CD4-positive, alpha-beta T cell treated with Interferon gamma for 1 hour (primary cell): ENCODE measurements around the gene CDHR1.

ENCODE experiments used
- DNase-seq: peaks from one replicate; pipeline ENCODE4 v3.0.0-alpha.2; 2020

Gene CDHR1

DNA sequence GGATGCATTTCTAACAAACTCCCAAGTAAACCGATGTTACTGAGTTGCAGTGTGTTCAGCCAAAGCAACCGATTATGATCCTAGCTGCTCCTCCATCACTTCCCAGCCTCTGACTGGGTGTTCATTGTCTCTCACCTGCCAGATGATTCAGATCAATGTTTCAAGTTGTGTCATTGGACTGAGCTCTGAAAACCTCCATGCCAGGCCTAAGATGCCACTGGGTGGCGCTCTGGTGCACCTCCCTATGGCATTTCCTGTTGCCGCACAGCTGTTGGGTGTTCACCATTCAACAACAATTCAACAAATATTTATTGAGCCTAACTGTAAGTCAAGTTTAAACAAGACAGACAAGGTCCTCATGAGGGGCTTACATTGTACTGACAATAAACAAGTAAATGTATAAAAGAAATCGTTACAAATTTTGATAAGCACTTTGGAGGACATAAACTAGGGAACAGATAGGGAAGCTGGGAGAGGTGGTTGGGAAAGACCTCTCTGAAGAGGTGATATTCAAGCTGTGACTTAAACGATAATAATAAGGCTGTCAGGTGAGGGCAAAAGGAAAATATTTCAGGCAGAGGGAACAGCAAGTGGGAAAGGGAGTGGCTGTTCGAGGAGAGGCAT is 73.3 kb downstream of the CDHR1 start:
- DNase-seq = peak; percentile 34

DNA sequence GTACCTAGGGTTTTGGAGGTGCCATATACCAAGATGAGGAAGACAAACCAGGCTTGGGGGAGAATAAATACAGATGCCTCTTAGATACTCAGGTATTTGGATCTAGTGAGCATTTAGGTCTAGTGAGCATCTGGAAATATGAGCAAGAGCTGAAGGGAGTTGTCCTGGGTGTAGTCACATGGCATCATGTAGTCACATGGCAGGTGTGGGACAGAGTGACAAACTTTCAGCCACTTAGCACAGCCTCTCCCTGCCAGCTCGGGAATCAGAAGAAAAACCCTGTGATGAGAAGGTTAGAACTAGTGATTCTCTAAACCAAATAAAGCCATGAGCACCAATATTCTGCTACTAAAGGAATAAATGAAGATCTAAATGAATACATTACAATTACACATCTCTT is 74.8 kb downstream of the CDHR1 start:
- no peak for DNase-seq
